Measurements from ENCODE around the gene GDPD3. TPM values are rescaled to one million over a fixed set of nuclear protein-coding genes. Genes with fewer than 3 reads are reported as not detected.
A peak's percentile ranks its signal among the peaks of the same experiment; 100 is the strongest.

Gene GDPD3
- total RNA-seq, 1 donor from 2014 or later, result 0.53 TPM

GRCh38 chr16:30095166-30096078 lies 17.9 kb downstream of the GDPD3 start:
- no peak for DNase-seq (ENCODE audit: low read depth, low spot score)

- no peak for DNase-seq (ENCODE audit: low read depth, low spot score)
These were observed 18.7 kb downstream of the GDPD3 start for GRCh38 chr16:30094541-30095165.

DNA sequence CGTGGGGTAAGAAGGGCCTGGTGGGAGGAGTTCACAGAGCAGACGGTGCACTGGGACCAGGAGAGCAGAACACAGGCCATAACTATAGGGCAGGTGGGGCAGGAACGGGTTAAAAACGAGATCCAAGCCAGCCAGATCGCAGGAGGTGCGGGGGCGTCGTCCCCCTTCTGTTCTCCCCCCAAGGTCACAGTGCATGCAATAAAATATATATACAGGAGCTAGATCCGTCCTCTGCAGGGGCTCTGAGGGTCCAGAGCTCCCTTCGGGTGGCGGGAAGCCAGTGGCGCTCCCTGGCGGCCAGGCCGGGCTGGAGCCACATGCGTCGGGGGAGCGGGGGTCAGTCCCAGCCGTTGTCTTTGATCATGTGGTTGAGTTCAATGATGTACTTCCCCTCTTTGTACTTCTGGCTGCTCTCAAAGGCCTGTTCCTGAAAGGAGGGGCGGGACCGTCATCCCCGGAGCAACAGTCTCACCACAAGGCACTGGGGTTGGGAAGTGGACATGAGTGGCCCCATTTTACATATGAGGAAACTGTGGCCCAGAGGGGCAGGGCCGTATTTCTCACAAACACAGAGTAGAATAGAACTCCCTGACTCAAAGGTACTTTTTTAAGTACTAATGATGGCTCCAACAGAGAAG lies 20.8 kb downstream of the GDPD3 start:
- DNase-seq (ENCODE audit: low read depth, low spot score), result peak; percentile 88

DNA sequence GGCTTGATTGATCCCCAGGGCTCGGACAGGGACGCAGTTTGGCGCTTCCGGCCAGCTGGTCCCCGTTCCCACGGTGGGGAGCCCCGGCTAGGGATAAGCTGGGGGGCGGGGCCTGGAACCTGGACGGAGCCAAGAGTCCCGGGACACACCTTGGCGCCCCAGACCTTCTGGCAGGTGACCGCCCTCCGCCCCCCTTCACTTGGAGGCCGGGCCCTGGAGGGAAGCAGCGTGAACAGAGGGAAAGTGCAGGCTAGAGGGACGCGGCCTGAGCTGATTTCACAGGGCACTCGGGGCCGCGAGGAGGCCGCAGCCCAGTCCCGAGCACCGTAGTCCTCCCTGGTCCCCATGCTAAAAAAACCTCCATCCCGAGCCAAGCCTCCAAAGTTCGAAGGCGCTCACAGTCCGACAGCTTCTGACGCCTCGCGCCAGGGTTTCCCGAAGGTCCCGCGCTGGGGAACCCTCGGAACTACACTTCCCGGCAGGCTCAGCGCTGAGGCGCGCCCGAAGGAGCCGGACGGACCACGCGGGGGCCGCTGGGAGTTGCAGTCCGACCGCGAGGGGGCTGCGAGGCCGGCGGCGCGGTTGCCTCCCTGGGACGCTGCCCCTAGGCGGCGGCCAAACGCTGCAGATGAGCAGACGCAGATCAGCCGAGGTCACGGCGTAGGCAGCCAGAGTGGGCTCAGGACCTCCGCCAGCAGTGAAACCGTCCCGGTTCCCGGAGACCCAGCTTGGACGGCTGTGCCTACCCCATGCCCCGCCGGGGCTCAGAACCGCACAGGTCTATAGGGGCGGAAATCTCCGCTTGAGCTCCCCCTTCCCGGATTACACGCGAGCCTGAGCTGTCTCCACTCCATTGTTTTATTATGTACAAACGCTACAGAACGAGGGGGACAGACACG lies 21.6 kb downstream of the GDPD3 start, which contains the start of gene TBX6:
TBX6 (minus strand) TSS at position 451 of the 899 bp plus-strand sequence. CDS start 731 bp downstream, outside the sequence.
- DNase-seq (ENCODE audit: low read depth, low spot score), result peak; percentile 71

- DNase-seq (ENCODE audit: low read depth, low spot score), result no peak
These were observed 22.6 kb downstream of the GDPD3 start for GRCh38 chr16:30090610-30091331.

DNA sequence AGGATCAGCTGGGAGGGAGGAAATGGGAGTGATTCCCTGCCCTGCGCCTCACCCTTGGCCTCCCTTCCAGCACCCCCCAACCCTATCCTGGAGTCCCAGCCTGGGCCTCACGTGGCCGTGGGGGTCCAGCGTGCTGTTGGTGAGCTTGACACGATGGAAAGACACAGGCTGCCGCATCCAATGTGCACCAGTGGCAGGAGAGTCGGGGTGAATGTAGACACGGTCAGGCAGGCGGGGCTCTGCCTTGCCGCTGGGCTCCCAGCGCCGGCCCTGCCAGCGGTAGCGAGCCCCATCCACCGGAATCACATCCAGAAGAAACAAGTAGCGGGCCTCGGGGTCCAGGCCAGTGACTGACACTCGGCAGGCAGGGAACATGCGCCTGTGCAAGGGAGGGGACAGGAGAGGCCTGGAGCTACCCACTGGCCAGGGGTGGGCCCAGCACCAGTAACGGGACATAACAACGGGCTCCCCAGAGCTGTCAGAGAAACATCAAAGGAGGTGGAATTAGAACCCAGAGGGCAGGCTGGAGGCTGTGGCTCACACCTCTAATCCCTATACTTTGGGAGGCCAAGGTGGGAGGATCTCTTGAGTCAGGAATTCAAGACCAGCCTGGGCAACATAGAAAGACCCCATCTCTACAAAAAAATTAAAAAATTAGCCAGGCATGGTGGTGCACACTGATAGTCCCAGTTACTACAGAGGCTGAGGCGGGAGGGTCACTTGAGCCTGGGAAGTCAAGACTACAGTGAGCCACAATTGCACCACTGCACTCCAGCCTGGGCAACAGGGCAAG lies 24.3 kb downstream of the GDPD3 start:
- DNase-seq (ENCODE audit: low read depth, low spot score), result no peak

DNA sequence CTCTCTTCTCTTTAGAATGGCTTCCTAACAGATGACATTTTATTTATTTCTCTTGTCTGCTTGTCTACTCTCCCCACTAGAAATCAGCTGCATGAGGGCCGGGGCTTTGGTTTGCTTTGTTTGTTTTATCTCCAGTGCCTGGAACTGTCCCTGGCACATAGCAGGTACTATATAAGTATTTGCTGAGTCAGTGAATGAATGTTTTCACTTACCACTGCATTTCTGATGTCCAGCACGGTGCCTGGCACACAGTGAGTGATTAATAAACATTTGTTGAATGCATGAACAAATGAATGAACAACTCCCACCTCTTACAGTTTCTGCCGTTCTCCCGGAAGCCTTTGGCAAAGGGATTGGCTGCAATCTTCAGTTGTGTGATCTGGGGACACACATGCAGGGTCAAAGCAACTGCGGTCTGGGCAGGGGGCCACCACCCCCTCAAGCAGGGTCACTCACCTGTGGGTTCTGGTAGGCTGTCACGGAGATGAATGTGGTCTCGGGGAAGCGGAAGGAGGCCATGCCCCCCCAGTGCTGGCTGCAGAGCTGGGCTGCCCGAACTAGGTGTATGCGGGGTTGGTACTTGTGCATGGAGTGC lies 25.0 kb downstream of the GDPD3 start:
- DNase-seq (ENCODE audit: low read depth, low spot score), result no peak

DNA sequence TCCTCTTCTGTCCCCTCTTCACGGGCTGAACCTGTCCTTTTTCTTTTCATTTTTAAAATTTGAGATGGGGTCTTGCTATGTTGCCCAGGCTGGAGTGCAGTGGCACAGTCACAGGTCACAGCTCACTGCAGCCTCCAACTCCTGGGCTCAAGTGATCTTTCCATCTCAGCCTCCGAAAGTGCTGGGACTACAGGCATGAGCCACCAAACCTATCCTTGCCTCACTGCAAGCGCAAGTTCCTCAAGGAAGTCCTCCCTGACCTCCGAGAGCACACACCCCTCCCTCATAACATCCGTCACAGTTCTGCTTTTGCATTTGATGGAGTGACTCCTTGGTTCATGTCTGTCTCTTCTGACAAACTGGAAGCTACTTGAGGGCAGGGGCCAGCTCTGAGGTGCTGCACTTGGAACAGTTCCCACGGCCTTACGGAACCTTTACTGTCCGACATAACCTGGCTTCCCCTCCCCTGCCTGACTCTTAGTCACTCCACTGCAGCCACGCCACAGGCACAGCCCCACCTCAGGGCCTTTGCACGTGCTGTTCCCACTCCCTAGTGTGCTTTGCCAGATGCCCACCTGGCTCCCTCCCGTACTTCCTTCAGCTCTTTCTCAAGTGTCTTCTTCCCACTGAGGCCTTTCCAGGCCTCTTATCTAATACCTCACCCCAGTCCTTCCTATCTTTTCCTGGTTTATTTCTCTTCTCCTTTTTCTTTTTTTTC lies 26.0 kb downstream of the GDPD3 start:
- no peak for DNase-seq (ENCODE audit: low read depth, low spot score)

- no peak for DNase-seq (ENCODE audit: low read depth, low spot score)
These were observed 26.8 kb downstream of the GDPD3 start for GRCh38 chr16:30086291-30087140.

DNA sequence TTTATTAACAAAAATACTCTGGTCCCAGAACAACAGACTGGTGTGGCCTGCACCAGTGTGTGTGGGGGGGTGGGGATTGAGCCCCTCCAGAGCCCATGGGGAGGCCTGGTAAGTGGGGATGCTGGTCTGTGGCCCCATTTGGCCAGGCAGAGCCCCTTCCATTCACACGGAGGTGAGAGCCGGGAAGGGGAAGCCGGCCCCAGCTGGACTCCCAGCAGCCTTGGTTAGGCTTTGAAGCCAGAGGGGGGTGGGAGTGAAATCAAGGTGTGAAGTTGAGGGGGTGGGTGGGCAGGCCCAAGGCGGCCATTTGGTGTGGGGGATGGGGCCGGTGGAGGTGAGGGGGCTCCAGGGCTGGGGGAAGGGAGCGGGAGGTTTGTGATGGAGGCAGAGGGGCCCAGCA lies 27.5 kb downstream of the GDPD3 start:
- DNase-seq (ENCODE audit: low read depth, low spot score), result no peak

GRCh38 chr16:30085247-30085646 lies 28.1 kb downstream of the GDPD3 start:
- DNase-seq (ENCODE audit: low read depth, low spot score), result no peak

DNA sequence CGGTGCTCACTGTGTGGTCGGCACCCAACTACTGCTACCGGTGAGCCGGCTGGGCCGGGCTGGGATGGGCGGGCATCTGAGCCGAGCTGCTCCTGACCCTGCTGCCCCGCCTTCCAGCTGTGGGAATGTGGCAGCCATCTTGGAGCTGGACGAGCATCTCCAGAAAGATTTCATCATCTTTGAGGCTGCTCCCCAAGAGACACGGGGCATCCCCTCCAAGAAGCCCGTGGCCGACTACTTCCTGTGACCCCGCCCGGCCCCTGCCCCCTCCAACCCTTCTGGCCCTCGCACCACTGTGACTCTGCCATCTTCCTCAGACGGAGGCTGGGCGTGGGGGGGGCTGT lies 28.5 kb downstream of the GDPD3 start:
- DNase-seq (ENCODE audit: low read depth, low spot score), result no peak

DNA sequence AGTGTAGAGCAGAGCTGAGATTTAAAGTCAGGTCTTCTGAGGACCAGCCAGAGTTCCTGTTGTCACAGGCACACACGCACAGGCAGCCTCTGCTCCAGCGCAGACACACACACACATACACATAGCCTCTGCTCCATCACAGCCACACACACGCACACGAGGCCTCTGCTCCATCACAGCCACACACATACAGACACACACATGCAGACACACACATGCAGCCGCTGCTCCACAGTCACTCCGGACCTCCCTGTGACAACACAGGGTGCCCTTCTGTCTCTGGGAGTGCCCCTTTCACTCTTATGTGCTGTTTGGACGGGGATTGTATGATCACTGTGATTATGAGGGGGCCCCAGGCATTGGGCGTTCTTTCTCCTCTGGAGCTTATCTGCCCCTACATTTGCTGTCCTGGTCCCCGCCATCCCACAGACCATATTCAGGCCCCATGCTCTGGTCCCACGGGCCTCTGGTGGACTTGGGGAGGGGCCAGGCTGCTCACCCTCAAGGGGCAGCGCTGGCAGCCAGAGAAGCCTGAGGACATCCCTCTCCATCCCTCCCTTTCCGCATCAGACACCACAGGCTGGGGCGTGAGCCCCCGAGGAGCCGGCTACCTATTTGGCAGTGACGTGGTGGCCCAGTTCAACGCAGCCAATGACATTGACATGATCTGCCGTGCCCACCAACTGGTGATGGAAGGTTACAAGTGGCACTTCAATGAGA lies 29.1 kb downstream of the GDPD3 start:
- DNase-seq (ENCODE audit: low read depth, low spot score), result no peak

GRCh38 chr16:30083216-30084055 lies 29.9 kb downstream of the GDPD3 start:
- DNase-seq (ENCODE audit: low read depth, low spot score), result no peak

- DNase-seq (ENCODE audit: low read depth, low spot score), result no peak
These were observed 30.7 kb downstream of the GDPD3 start for GRCh38 chr16:30082545-30083090.

DNA sequence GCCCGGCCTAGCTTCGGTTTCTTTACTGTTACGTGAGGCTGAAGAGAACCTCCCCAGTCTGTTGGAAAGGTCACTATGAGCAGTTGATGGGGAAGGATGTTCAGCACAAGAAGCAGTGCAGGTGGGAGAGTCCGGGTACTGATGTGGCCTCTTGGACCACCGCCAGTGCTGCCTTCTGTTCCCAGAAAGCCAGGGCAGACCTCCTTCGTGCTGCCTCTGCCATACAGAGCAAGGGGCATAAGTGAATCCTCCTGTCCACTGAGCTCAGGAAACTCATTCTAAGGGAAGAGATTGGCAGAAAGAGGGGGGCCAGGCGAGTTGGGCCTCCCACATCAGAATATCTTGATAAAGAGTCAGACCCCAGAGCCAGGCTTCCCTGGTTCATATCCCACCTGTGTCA lies 33.9 kb downstream of the GDPD3 start:
- DNase-seq (ENCODE audit: low read depth, low spot score), result no peak
